SK-N-SH treated with all-trans-retinoic acid at 6 μM for 48 hours (cell line): ENCODE measurements around the gene FRMD3.

Source experiments
- PPARA ChIP-seq: fragments of 250-450 bp; sonication (Bioruptor Pico); IDR thresholded peaks from 2 replicates; pipeline ENCODE4 v1.5.0; 2020; ENCODE audit warnings: mild to moderate bottlenecking, borderline replicate concordance
- ZNF8 ChIP-seq: fragments of 450-650 bp; formaldehyde crosslinking; IDR thresholded peaks from 2 replicates; pipeline ENCODE4 v1.5.0; 2020; ENCODE audit warnings: mild to moderate bottlenecking, moderate library complexity
- TF ChIP-seq, protein P1 (sequence below): fragments of 250-450 bp; sonication (Bioruptor Pico); IDR thresholded peaks from 2 replicates; pipeline ENCODE4 v1.8.0; 2021; ENCODE audit warnings: low read depth, mild to moderate bottlenecking, moderate library complexity, borderline replicate concordance

DNA sequence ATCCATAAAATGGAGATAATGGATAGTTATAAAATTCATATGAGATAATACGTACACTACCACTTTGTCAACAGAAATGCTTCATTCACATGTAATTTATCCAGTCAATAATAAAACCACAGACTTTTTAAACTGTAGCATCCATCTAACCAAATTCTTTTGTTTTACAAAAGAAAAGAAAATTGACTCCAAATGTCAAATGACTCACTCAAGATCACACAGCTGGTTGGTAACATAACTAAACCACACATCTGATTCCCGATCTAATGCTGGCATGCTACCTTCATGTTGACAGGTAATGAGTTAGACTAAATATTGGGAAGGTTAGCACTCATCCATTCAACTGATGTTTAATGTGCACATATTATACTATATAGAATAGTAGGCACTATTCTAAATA is 4.9 kb downstream of the FRMD3 start:
- no peak for TF ChIP-seq ZNF8 (CRISPR knock-in tag)
- no peak for TF ChIP-seq PPARA (CRISPR knock-in tag)
- TF ChIP-seq, protein P1, sequence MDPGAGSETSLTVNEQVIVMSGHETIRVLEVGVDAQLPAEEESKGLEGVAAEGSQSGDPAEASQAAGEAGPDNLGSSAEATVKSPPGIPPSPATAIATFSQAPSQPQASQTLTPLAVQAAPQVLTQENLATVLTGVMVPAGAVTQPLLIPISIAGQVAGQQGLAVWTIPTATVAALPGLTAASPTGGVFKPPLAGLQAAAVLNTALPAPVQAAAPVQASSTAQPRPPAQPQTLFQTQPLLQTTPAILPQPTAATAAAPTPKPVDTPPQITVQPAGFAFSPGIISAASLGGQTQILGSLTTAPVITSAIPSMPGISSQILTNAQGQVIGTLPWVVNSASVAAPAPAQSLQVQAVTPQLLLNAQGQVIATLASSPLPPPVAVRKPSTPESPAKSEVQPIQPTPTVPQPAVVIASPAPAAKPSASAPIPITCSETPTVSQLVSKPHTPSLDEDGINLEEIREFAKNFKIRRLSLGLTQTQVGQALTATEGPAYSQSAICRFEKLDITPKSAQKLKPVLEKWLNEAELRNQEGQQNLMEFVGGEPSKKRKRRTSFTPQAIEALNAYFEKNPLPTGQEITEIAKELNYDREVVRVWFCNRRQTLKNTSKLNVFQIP (CRISPR knock-in tag), result no peak
